Smooth muscle cell of bladder (primary cell): ENCODE measurements around the gene SCAPER. TPM values are rescaled to one million over a fixed set of nuclear protein-coding genes. Genes with fewer than 3 reads are reported as not detected.

Experiments
- total RNA-seq: library from RNA; depleted of rRNA; stranded (reverse); fragments of >200 nt; gene quantifications from 2 replicates; pipeline ENCODE4 v1.2.3, GENCODE V29; 2014

SCAPER gene
- total RNA-seq, result 4.6 and 6.1 TPM in 2 replicates

GRCh38 chr15:76905013-76905839 is at the start of gene SCAPER:
Gene SCAPER, minus strand, starts transcription at chr15:76905340. Its CDS starts 21,523 bp downstream, at chr15:76883817.

GRCh38 chr15:76931397-76932134 is 26.4 kb upstream of the SCAPER start, which contains the start of gene RCN2:
Gene RCN2, plus strand, starts transcription at chr15:76931749. Its CDS starts 93 bp downstream, at chr15:76931842.

GRCh38 chr15:76336254-76337058 is 568.7 kb downstream of the SCAPER start, which contains the start of gene ISL2:
Gene ISL2, plus strand, starts transcription at chr15:76336773. Its CDS starts 111 bp downstream, at chr15:76336884.

GRCh38 chr15:76311100-76311953 is 593.8 kb downstream of the SCAPER start, which contains the start of gene ETFA:
Gene ETFA, minus strand, starts transcription at chr15:76311469. Its CDS starts 81 bp downstream, at chr15:76311388.

Other genes starting within 250 kb of the SCAPER start
- 50.8 and 58.2 TPM in 2 replicates for gene RCN2, start 26.4 kb upstream of the SCAPER start, total RNA-seq
- gene PSTPIP1, start 89.8 kb upstream of the SCAPER start, total RNA-seq, result 0.28 TPM in 1 of 2 replicates, not detected in the other
- gene TSPAN3, start 165.8 kb upstream of the SCAPER start, total RNA-seq, result 207 and 276 TPM in 2 replicates